ENCODE data around the gene MEGF6. TPM values are rescaled to one million over a fixed set of nuclear protein-coding genes. Genes with fewer than 3 reads are reported as not detected.

The MEGF6 gene
- total and polyA plus RNA-seq, 2 donors (not counting 3 experiments of a cell fraction or from before 2014, with no cell fraction given): 22.5 to 63.7 TPM

DNA sequence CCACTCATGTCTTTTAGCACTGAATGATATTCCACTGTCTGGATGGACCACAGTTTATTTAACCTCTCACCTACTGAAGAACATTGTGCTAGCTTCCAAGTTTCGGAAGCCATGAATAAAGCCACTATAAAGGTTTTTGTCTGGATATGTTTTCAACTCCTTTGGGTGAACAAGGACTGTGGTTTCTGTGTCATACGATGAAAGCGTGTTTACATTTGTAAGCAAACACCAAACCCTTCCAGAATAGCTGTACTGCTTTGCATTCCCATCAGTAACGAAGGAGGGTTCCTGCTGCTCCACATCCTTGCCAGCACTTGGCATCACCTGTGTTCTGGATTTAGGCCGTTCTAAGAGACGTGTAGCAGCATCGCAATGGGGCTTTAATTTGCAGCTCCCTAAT lies 167.5 kb downstream of the MEGF6 start:
- POLR2A ChIA-PET: no interaction called here
- no peaks in the 10 kb centered on the region for H3K36me3 ChIP-seq (ENCODE audit: control insufficient read depth in 2 of 2, extremely low read depth in 1 of 2, insufficient read depth in 2 of 2, low read length in 2 of 2)
- no peaks in the 10 kb centered on the region for H3K79me2 ChIP-seq (ENCODE audit: control insufficient read depth, insufficient read depth, low read length)
- DNase-seq (ENCODE audit: low read depth, low spot score) (no peak), FAIRE-seq (no peak)
- H4K20me1 ChIP-seq (replicated peaks; ENCODE audit: control insufficient read depth, extremely low read depth, insufficient read depth, low read length): no peaks in the 10 kb centered on the region
- CTCF ChIA-PET: interaction anchor here (1.7 kb wide), 1 partner anchor 9 kb away, joined by 8 read pairs; no protein-coding TSS in a partner anchor
- H3K27me3 ChIP-seq (ENCODE audit: control insufficient read depth in 2 of 2, insufficient read depth in 2 of 2, low read length in 2 of 2): peaks cover 2% of the 10 kb centered on the region in 2 experiments
- no peak for TF ChIP-seq MYC (IDR thresholded peaks at IDR 0.05; ENCODE audit: low read depth, low read length)
- intact Hi-C loops (cut with micrococcal nuclease): no loop called here
- no peak overlapping the region for H2AFZ ChIP-seq (ENCODE audit: low read depth, low read length)
- H3K27ac ChIP-seq (ENCODE audit: insufficient read depth, low read depth, low read length): no peak overlapping the region
- no TSS peak for BruUV-seq (replicated peaks)
- H3K9me1 ChIP-seq (replicated peaks; ENCODE audit: control insufficient read depth, extremely low read depth, insufficient read depth, low read length): no peaks in the 10 kb centered on the region
- no peak overlapping the region for H3K4me3 ChIP-seq (replicated peaks in 1 of 3; ENCODE audit: insufficient read depth in 1 of 3, low read depth in 1 of 3, low read length in 3 of 3)
- no peaks in the 10 kb centered on the region for H3K9me3 ChIP-seq (replicated peaks; ENCODE audit: control insufficient read depth, insufficient read depth, low read length)
- H3K4me1 ChIP-seq (ENCODE audit: control insufficient read depth, extremely low read depth, insufficient read depth, low read length): no peaks in the 10 kb centered on the region
- H3K9ac ChIP-seq (replicated peaks; ENCODE audit: extremely low read depth, insufficient read depth, low read length): no peak overlapping the region
- dilution Hi-C loops (cut with MboI; ENCODE audit: extremely low pct_ligation_motif_present, low sequenced_read_pairs): no loop called here
- H3K4me2 ChIP-seq (ENCODE audit: insufficient read depth, low read length): no peak overlapping the region

DNA sequence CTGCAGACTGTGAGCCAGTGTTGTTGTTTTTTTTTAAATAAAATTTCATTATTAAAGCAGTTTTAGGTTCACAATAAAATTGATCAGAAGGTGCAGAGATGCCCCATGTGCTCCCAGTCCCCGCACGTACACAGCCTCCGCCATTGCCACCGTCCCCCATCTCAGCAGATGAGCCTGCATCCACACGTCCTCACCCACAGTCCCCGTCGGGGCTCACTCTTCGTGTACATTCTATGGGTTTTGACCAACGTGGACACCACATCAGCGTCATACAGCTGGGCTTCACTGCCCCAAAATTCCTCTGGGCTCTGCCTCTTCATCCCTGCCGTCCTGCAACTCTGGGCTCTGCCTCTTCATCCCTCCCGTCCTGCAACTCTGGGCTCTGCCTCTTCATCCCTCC lies 168.4 kb downstream of the MEGF6 start:
- H3K27ac ChIP-seq (ENCODE audit: insufficient read depth, low read depth, low read length): no peak overlapping the region
- TF ChIP-seq, protein P1, sequence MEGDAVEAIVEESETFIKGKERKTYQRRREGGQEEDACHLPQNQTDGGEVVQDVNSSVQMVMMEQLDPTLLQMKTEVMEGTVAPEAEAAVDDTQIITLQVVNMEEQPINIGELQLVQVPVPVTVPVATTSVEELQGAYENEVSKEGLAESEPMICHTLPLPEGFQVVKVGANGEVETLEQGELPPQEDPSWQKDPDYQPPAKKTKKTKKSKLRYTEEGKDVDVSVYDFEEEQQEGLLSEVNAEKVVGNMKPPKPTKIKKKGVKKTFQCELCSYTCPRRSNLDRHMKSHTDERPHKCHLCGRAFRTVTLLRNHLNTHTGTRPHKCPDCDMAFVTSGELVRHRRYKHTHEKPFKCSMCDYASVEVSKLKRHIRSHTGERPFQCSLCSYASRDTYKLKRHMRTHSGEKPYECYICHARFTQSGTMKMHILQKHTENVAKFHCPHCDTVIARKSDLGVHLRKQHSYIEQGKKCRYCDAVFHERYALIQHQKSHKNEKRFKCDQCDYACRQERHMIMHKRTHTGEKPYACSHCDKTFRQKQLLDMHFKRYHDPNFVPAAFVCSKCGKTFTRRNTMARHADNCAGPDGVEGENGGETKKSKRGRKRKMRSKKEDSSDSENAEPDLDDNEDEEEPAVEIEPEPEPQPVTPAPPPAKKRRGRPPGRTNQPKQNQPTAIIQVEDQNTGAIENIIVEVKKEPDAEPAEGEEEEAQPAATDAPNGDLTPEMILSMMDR (IDR thresholded peaks at IDR 0.05; ENCODE audit: extremely low read depth in 1 of 2, insufficient read depth in 1 of 2, low read depth in 1 of 2, low read length in 2 of 2): no peak
- TF ChIP-seq MYC (IDR thresholded peaks at IDR 0.05; ENCODE audit: low read depth, low read length) (no peak), JUN (IDR thresholded peaks at IDR 0.05; ENCODE audit: borderline replicate concordance, insufficient read depth, insufficient read length, low read depth) (no peak), POLR2A (IDR thresholded peaks at IDR 0.05; ENCODE audit: low read depth, low read length) (no peak), EZH2 (IDR thresholded peaks at IDR 0.05; ENCODE audit: borderline replicate concordance, low read depth, low read length, severe bottlenecking) (no peak), POLR2AphosphoS5 (IDR thresholded peaks at IDR 0.05; ENCODE audit: insufficient read depth, low read depth, low read length) (no peak), GATA2 (IDR thresholded peaks at IDR 0.05; ENCODE audit: insufficient read depth, insufficient read length, low read depth, low read length) (no peak), FOS (IDR thresholded peaks at IDR 0.05; ENCODE audit: borderline replicate concordance, insufficient read depth, low read length) (no peak)
- TF ChIP-seq, protein P2, sequence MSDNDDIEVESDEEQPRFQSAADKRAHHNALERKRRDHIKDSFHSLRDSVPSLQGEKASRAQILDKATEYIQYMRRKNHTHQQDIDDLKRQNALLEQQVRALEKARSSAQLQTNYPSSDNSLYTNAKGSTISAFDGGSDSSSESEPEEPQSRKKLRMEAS (IDR thresholded peaks at IDR 0.05; ENCODE audit: insufficient read depth, insufficient read length): no peak
- dilution Hi-C loops (cut with MboI; ENCODE audit: extremely low pct_ligation_motif_present, low sequenced_read_pairs): no loop called here
- H3K9me3 ChIP-seq (replicated peaks; ENCODE audit: control insufficient read depth, insufficient read depth, low read length): no peaks in the 10 kb centered on the region
- no TSS peak for BruUV-seq (replicated peaks)
- H3K4me1 ChIP-seq (ENCODE audit: control insufficient read depth, extremely low read depth, insufficient read depth, low read length): no peaks in the 10 kb centered on the region
- peaks cover 2% of the 10 kb centered on the region in 2 experiments for H3K27me3 ChIP-seq (ENCODE audit: control insufficient read depth in 2 of 2, insufficient read depth in 2 of 2, low read length in 2 of 2)
- H2AFZ ChIP-seq (ENCODE audit: low read depth, low read length): no peak overlapping the region
- H4K20me1 ChIP-seq (replicated peaks; ENCODE audit: control insufficient read depth, extremely low read depth, insufficient read depth, low read length): no peaks in the 10 kb centered on the region
- H3K79me2 ChIP-seq (ENCODE audit: control insufficient read depth, insufficient read depth, low read length): no peaks in the 10 kb centered on the region
- H3K36me3 ChIP-seq (ENCODE audit: control insufficient read depth in 2 of 2, extremely low read depth in 1 of 2, insufficient read depth in 2 of 2, low read length in 2 of 2): no peaks in the 10 kb centered on the region
- intact Hi-C loops (cut with micrococcal nuclease): no loop called here
- DNase-seq (ENCODE audit: low read depth, low spot score) (no peak), FAIRE-seq (no peak)
- H3K9ac ChIP-seq (replicated peaks; ENCODE audit: extremely low read depth, insufficient read depth, low read length): no peak overlapping the region
- no peaks in the 10 kb centered on the region for H3K9me1 ChIP-seq (replicated peaks; ENCODE audit: control insufficient read depth, extremely low read depth, insufficient read depth, low read length)
- CTCF ChIA-PET: no interaction called here
- no peak overlapping the region for H3K4me2 ChIP-seq (ENCODE audit: insufficient read depth, low read length)
- POLR2A ChIA-PET: no interaction called here
- no peak overlapping the region for H3K4me3 ChIP-seq (replicated peaks in 1 of 3; ENCODE audit: insufficient read depth in 1 of 3, low read depth in 1 of 3, low read length in 3 of 3)

Data from endothelial cell of umbilical vein (primary cell).